ENCODE measurements around the gene BTBD9.
A peak's percentile ranks its signal among the peaks of the same experiment; 100 is the strongest.

Gene BTBD9

GRCh38 chr6:38603966-38604365 is 35.8 kb downstream of the BTBD9 start:
- peaks cover 11 to 39% of the 10 kb centered on the region in 2 donors for H3K4me1 Mint-ChIP-seq (ENCODE audit: low read depth in 2 of 2)
- H3K36me3 Mint-ChIP-seq (ENCODE audit: insufficient read depth), result peaks cover 6% of the 10 kb centered on the region
- ATAC-seq (replicated peaks) (no peak), DNase-seq (no peak)
- H3K27ac Mint-ChIP-seq, result no peak overlapping the region
- H3K4me3 Mint-ChIP-seq, result no peak overlapping the region
- H3K9me3 Mint-ChIP-seq, result no peaks in the 10 kb centered on the region
- H3K27me3 Mint-ChIP-seq, result no peaks in the 10 kb centered on the region

GRCh38 chr6:38603496-38603895 is 36.2 kb downstream of the BTBD9 start:
- Mint-ChIP-seq H3K4me3 (no peak overlapping the region), H3K27me3 (no peaks in the 10 kb centered on the region), H3K27ac (no peak overlapping the region), H3K4me1 (ENCODE audit: low read depth in 2 of 2) (peaks cover 11 to 39% of the 10 kb centered on the region in 2 donors), H3K36me3 (ENCODE audit: insufficient read depth) (peaks cover 6% of the 10 kb centered on the region), H3K9me3 (no peaks in the 10 kb centered on the region)
- ATAC-seq (replicated peaks) (no peak), DNase-seq (no peak)

- Mint-ChIP-seq H3K36me3 (ENCODE audit: insufficient read depth) (peaks cover 27% of the 10 kb centered on the region), H3K4me3 (no peak overlapping the region), H3K27me3 (no peaks in the 10 kb centered on the region), H3K27ac (no peak overlapping the region), H3K9me3 (no peaks in the 10 kb centered on the region), H3K4me1 (ENCODE audit: low read depth in 2 of 2) (peaks cover 6 to 21% of the 10 kb centered on the region in 2 donors)
- no peak for DNase-seq
- peak; percentile 49 for ATAC-seq (replicated peaks)
These were observed 39.7 kb downstream of the BTBD9 start for GRCh38 chr6:38599966-38600550.

DNA sequence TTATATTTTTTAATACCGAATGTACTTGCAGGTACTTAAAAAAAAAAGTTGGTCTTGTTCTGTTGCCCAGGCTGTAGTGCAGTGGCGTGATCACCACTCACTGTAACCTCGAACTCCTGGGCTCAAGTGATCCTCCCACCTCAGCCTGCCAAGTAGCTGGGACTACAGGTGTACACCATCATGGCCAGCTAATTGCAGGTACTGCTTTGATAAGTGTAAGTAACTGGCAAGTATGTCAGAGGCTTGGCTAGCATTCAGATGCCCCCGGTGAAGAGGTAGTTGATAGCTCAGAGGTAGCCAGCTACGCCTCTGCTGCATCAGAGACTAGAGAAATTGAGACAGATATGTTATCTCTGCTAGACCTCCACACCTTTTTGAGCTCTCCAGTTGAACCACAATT is 40.5 kb downstream of the BTBD9 start:
- no peak overlapping the region for H3K27ac Mint-ChIP-seq
- no peak overlapping the region for H3K4me3 Mint-ChIP-seq
- H3K36me3 Mint-ChIP-seq (ENCODE audit: insufficient read depth), result peaks cover 27% of the 10 kb centered on the region
- DNase-seq (no peak), ATAC-seq (replicated peaks) (no peak)
- H3K9me3 Mint-ChIP-seq, result no peaks in the 10 kb centered on the region
- peaks cover 6 to 16% of the 10 kb centered on the region in 2 donors for H3K4me1 Mint-ChIP-seq (ENCODE audit: low read depth in 2 of 2)
- H3K27me3 Mint-ChIP-seq, result no peaks in the 10 kb centered on the region

DNA sequence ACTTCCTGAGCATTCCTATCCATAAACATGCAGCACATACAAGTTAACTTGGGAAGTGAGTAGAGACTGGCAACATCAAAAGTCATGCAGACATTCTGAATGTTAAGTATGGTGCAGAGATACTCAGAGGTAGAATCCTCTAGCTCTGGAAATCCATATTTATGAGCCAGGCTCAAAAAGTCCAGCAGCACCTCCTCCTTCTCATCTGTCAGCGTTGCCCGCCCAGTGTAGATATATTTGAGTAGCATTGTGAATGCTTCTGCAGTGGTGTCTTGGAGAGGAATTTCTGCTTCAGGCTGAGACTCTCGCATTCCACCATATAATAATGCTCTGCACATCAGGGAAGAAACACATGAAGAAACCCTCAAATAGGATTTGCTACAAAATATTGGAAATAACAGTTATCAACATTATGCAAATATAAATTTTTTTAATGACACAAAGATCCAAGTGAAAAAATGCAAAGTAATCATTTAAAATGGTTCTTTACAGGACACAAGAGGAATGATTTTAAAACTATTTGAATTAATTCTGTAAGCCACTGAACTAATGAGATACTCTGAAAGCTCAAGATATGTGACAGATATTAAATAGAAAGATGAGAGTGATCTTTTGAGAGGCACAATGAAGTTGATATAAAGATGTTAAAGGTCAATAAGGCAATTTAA is 45.6 kb downstream of the BTBD9 start:
- Mint-ChIP-seq H3K4me3 (no peak overlapping the region), H3K27ac (no peak overlapping the region), H3K9me3 (no peaks in the 10 kb centered on the region), H3K27me3 (no peaks in the 10 kb centered on the region), H3K36me3 (ENCODE audit: insufficient read depth) (peaks cover 36% of the 10 kb centered on the region), H3K4me1 (ENCODE audit: low read depth in 2 of 2) (peaks cover 0 to 3% of the 10 kb centered on the region in 2 donors)
- ATAC-seq (replicated peaks), result no peak
- DNase-seq, result no peak

- Mint-ChIP-seq H3K36me3 (ENCODE audit: insufficient read depth) (peaks cover 36% of the 10 kb centered on the region), H3K4me3 (no peak overlapping the region), H3K27ac (no peak overlapping the region), H3K27me3 (no peaks in the 10 kb centered on the region), H3K4me1 (ENCODE audit: low read depth in 2 of 2) (peaks cover 0 to 3% of the 10 kb centered on the region in 2 donors), H3K9me3 (no peaks in the 10 kb centered on the region)
- ATAC-seq (replicated peaks) (no peak), DNase-seq (no peak)
These were observed 46.3 kb downstream of the BTBD9 start for GRCh38 chr6:38593409-38593808.

- no peak for DNase-seq
- peaks cover 0 to 3% of the 10 kb centered on the region in 2 donors for H3K4me1 Mint-ChIP-seq (ENCODE audit: low read depth in 2 of 2)
- no peak overlapping the region for H3K27ac Mint-ChIP-seq
- ATAC-seq (replicated peaks), result no peak
- H3K27me3 Mint-ChIP-seq, result no peaks in the 10 kb centered on the region
- no peak overlapping the region for H3K4me3 Mint-ChIP-seq
- peaks cover 34% of the 10 kb centered on the region for H3K36me3 Mint-ChIP-seq (ENCODE audit: insufficient read depth)
- H3K9me3 Mint-ChIP-seq, result no peaks in the 10 kb centered on the region
These were observed 48.3 kb downstream of the BTBD9 start for GRCh38 chr6:38591439-38591838.

DNA sequence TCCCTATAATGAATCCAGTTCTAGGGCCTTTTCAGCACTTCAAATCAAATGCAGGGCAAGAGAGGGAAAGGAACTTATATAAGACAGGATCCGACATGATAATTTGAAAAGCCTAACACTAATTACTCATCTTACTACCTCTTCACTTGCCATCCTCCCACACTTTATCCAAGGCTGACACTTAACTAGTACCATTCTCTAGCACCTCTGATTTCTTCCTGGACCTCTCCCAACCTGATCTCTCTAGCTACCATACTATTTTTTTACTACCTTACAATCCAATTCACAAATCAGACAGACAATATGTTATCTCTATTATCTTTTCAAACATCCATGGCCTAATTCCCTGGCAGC is 50.4 kb downstream of the BTBD9 start:
- Mint-ChIP-seq H3K9me3 (no peaks in the 10 kb centered on the region), H3K36me3 (ENCODE audit: insufficient read depth) (peaks cover 28% of the 10 kb centered on the region), H3K27me3 (no peaks in the 10 kb centered on the region), H3K27ac (no peak overlapping the region), H3K4me3 (no peak overlapping the region), H3K4me1 (ENCODE audit: low read depth in 2 of 2) (peaks cover 0 to 3% of the 10 kb centered on the region in 2 donors)
- ATAC-seq (replicated peaks) (no peak), DNase-seq (no peak)

- Mint-ChIP-seq H3K27me3 (no peaks in the 10 kb centered on the region), H3K4me3 (no peak overlapping the region), H3K4me1 (ENCODE audit: low read depth in 2 of 2) (peaks cover 0 to 3% of the 10 kb centered on the region in 2 donors), H3K36me3 (ENCODE audit: insufficient read depth) (peaks cover 29% of the 10 kb centered on the region), H3K9me3 (no peaks in the 10 kb centered on the region), H3K27ac (no peak overlapping the region)
- ATAC-seq (replicated peaks) (no peak), DNase-seq (no peak)
These were observed 50.9 kb downstream of the BTBD9 start for GRCh38 chr6:38588631-38589366.

GRCh38 chr6:38587766-38588362 is 51.9 kb downstream of the BTBD9 start:
- Mint-ChIP-seq H3K4me1 (ENCODE audit: low read depth in 2 of 2) (peaks cover 0 to 3% of the 10 kb centered on the region in 2 donors), H3K36me3 (ENCODE audit: insufficient read depth) (peaks cover 31% of the 10 kb centered on the region), H3K27ac (no peak overlapping the region), H3K4me3 (no peak overlapping the region), H3K27me3 (no peaks in the 10 kb centered on the region), H3K9me3 (no peaks in the 10 kb centered on the region)
- ATAC-seq (replicated peaks) (no peak), DNase-seq (no peak)

DNA sequence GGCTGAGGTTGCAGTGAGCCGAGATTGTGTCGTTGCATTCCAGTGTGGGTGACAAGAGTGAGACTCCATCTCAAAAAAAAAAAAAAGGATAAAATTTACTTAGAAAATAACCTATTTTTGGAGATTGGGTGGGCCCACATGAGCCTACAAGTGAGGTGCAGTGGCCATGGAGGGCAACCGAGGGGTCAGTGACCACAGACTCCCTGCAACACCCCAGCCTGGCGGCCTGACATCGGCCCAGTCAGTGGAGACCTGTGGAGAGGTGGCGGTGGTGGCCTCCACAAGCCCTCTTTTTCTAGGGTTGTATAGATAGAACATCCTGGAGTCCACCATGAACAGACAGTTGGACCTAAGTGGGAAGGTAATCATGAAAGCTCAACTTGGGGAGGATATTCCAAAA is 52.7 kb downstream of the BTBD9 start:
- Mint-ChIP-seq H3K4me1 (ENCODE audit: low read depth in 2 of 2) (peaks cover 0 to under 1% of the 10 kb centered on the region in 2 donors), H3K27ac (peak overlapping the region in 1 of 2 donors; percentile 6), H3K36me3 (ENCODE audit: insufficient read depth) (peaks cover 27% of the 10 kb centered on the region), H3K27me3 (no peaks in the 10 kb centered on the region), H3K4me3 (no peak overlapping the region), H3K9me3 (no peaks in the 10 kb centered on the region)
- no peak for DNase-seq
- no peak for ATAC-seq (replicated peaks)

GRCh38 chr6:38584731-38585130 is 55.0 kb downstream of the BTBD9 start:
- H3K27me3 Mint-ChIP-seq, result no peaks in the 10 kb centered on the region
- H3K27ac Mint-ChIP-seq, result no peak overlapping the region
- peaks cover 23% of the 10 kb centered on the region for H3K36me3 Mint-ChIP-seq (ENCODE audit: insufficient read depth)
- DNase-seq (no peak), ATAC-seq (replicated peaks) (no peak)
- no peaks in the 10 kb centered on the region for H3K9me3 Mint-ChIP-seq
- H3K4me1 Mint-ChIP-seq (ENCODE audit: low read depth in 2 of 2), result peaks cover 0 to 3% of the 10 kb centered on the region in 2 donors
- no peak overlapping the region for H3K4me3 Mint-ChIP-seq

DNA sequence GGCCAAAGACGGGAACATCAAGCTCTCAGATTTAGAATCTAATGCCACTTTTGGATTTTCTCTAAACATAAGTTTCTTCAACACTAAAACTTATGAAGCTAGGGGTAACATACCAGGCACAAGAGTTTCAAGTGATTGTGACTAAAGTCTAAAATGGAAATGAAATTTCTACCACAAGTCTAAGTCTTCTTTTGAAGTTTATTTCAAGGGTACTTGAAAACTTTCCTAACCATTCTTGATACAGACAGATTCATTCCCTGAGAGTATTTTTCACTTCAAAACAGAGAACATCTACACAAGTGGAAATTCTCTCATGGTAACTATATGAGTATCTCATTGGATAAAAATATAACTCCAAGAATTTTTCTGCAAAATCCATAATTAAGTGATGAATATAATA is 56.2 kb downstream of the BTBD9 start:
- Mint-ChIP-seq H3K4me1 (ENCODE audit: low read depth in 2 of 2) (peaks cover 0 to 3% of the 10 kb centered on the region in 2 donors), H3K27me3 (no peaks in the 10 kb centered on the region), H3K27ac (no peak overlapping the region), H3K9me3 (no peaks in the 10 kb centered on the region), H3K36me3 (ENCODE audit: insufficient read depth) (peaks cover 28% of the 10 kb centered on the region), H3K4me3 (no peak overlapping the region)
- no peak for ATAC-seq (replicated peaks)
- no peak for DNase-seq
